ENCODE data around the gene BANF1.

- TF ChIP-seq POLR2A (IDR thresholded peaks at IDR 0.05; ENCODE audit: low read depth, low read length) (no peak), POLR2AphosphoS5 (IDR thresholded peaks at IDR 0.05; ENCODE audit: low read depth, low read length) (no peak)
Observed at GRCh38 chr11:66036334-66036710, 34.0 kb downstream of the BANF1 start.
